Vagina (tissue), 2 donors: ENCODE results near the gene C15orf39.

ENCODE experiments used
- CTCF ChIP-seq, 3 experiments: fragments of 450-650 bp in 2 of 3; fragments of 200-600 bp in 1 of 3; sonication (generic) in 1 of 3; IDR thresholded peaks; one replicate each; pipeline ENCODE4 v1.5.1; 2017 to 2019; ENCODE audit warnings: antibody characterized with exemption in 3 of 3, mild to moderate bottlenecking in 2 of 3, moderate library complexity in 2 of 3
- POLR2AphosphoS5 ChIP-seq, 2 donors: sonication (generic); formaldehyde crosslinking; IDR thresholded peaks; one replicate each; pipeline ENCODE4 v1.9.0; 2017; ENCODE audit warnings: antibody characterized with exemption in 2 of 2, mild to moderate bottlenecking in 2 of 2, low read depth in 1 of 2; ENCODE audit not compliant: insufficient read depth in 1 of 2

- no peak for TF ChIP-seq CTCF (IDR thresholded peaks at IDR 0.05)
- no peak for TF ChIP-seq POLR2AphosphoS5 (IDR thresholded peaks at IDR 0.05; ENCODE audit: insufficient read depth in 1 of 2, low read depth in 1 of 2)
These were observed 34.4 kb downstream of the C15orf39 start for GRCh38 chr15:75235760-75236729.
